Measurements from ENCODE around the gene RNASE8. TPM values are rescaled to one million over a fixed set of nuclear protein-coding genes. Genes with fewer than 3 reads are reported as not detected.

Gene RNASE8
- total and polyA plus RNA-seq, 2 of the 4 experiments (the other 2 are of a cell fraction): not detected

DNA sequence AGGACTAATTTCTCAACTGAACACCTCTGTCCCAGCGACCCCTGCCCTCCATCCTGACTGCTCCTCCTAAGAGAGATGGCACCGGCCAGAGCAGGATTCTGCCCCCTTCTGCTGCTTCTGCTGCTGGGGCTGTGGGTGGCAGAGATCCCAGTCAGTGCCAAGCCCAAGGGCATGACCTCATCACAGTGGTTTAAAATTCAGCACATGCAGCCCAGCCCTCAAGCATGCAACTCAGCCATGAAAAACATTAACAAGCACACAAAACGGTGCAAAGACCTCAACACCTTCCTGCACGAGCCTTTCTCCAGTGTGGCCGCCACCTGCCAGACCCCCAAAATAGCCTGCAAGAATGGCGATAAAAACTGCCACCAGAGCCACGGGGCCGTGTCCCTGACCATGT, 14.7 kb upstream of the RNASE8 start:
- no peaks in the 10 kb centered on the region for H3K79me1 ChIP-seq (ENCODE audit: low read depth in 1 of 2, low read length in 2 of 2)
- H3K4me1 ChIP-seq (ENCODE audit: control insufficient read depth, insufficient read depth, low read length): peaks cover 2% of the 10 kb centered on the region; the same call in 1 of the 2 replicates
- H2AK9ac ChIP-seq (replicated peaks; ENCODE audit: low read depth, low read length, poor library complexity): no peak overlapping the region
- no peak overlapping the region for H3K4me3 ChIP-seq (ENCODE audit: insufficient read depth, low read depth, low read length)
- no peak overlapping the region for H3K4me2 ChIP-seq (ENCODE audit: low read depth, low read length)
- H4K91ac ChIP-seq (ENCODE audit: insufficient read depth, low read depth, low read length): no peak overlapping the region
- in situ Hi-C loops (cut with MboI; ENCODE audit: low sequenced_read_pairs) (no loop called here), intact Hi-C loops (cut with micrococcal nuclease) (no loop called here), dilution Hi-C loops (cut with HindIII; ENCODE audit: low sequenced_read_pairs, unreplicated experiment) (no loop called here)
- no peak for TF ChIP-seq RFX5 (IDR thresholded peaks at IDR 0.05; ENCODE audit: low read depth, low read length)
- TF ChIP-seq BHLHE40 (IDR thresholded peaks at IDR 0.05; ENCODE audit: low read depth, low read length): no peak
- TF ChIP-seq MXI1 (IDR thresholded peaks at IDR 0.05; ENCODE audit: borderline replicate concordance, low read depth, low read length): no peak
- no peak for TF ChIP-seq CEBPB (IDR thresholded peaks at IDR 0.05; ENCODE audit: low read depth, low read length)
- TF ChIP-seq MAZ (IDR thresholded peaks at IDR 0.05; ENCODE audit: borderline replicate concordance, low read depth, low read length): no peak
- no peak for TF ChIP-seq FOS (IDR thresholded peaks at IDR 0.05; ENCODE audit: low read depth, low read length)
- TF ChIP-seq, protein P1, sequence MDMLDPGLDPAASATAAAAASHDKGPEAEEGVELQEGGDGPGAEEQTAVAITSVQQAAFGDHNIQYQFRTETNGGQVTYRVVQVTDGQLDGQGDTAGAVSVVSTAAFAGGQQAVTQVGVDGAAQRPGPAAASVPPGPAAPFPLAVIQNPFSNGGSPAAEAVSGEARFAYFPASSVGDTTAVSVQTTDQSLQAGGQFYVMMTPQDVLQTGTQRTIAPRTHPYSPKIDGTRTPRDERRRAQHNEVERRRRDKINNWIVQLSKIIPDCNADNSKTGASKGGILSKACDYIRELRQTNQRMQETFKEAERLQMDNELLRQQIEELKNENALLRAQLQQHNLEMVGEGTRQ (IDR thresholded peaks at IDR 0.05; ENCODE audit: low read depth, low read length): no peak
- TF ChIP-seq, protein P2, sequence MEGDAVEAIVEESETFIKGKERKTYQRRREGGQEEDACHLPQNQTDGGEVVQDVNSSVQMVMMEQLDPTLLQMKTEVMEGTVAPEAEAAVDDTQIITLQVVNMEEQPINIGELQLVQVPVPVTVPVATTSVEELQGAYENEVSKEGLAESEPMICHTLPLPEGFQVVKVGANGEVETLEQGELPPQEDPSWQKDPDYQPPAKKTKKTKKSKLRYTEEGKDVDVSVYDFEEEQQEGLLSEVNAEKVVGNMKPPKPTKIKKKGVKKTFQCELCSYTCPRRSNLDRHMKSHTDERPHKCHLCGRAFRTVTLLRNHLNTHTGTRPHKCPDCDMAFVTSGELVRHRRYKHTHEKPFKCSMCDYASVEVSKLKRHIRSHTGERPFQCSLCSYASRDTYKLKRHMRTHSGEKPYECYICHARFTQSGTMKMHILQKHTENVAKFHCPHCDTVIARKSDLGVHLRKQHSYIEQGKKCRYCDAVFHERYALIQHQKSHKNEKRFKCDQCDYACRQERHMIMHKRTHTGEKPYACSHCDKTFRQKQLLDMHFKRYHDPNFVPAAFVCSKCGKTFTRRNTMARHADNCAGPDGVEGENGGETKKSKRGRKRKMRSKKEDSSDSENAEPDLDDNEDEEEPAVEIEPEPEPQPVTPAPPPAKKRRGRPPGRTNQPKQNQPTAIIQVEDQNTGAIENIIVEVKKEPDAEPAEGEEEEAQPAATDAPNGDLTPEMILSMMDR (conservative IDR thresholded peaks at IDR 0.05; ENCODE audit: low read depth, low read length): no peak
- TF ChIP-seq RCOR1 (IDR thresholded peaks at IDR 0.05; ENCODE audit: insufficient replicate concordance, low read length): no peak
- TF ChIP-seq SMC3 (IDR thresholded peaks at IDR 0.05; ENCODE audit: low read depth, low read length): no peak
- WGBS, 2 experiments (ENCODE audit: extremely low coverage in 2 of 2, insufficient read length in 1 of 2): 79% methylated on average over 5 of the region's 8 CpGs; no CpG with 5 or more reads in 1 of the 2 experiments
- H2AFZ ChIP-seq (replicated peaks; ENCODE audit: low read length, poor library complexity): no peak overlapping the region
- DNase-seq (no peak), ATAC-seq (ENCODE audit: low read depth) (no peak)
- H2BK20ac ChIP-seq (ENCODE audit: low read depth, low read length): no peak overlapping the region
- H2BK5ac ChIP-seq (ENCODE audit: low read depth, low read length, poor library complexity, severe bottlenecking): no peak overlapping the region
- ChIA-PET POLR2A (ENCODE audit: unreplicated experiment) (no interaction called here), CTCF (no interaction called here)
- BruUV-seq (replicated peaks): no TSS peak
- no peaks in the 10 kb centered on the region for H4K20me1 ChIP-seq (ENCODE audit: insufficient read depth, low read length)
- no peaks in the 10 kb centered on the region for H3K36me3 ChIP-seq (ENCODE audit: control insufficient read depth, insufficient read depth, low read length)
- H4K5ac ChIP-seq (ENCODE audit: low read depth, low read length): no peak overlapping the region
- no peak overlapping the region for H2AK5ac ChIP-seq (ENCODE audit: low read depth, low read length)
- no peak overlapping the region for H2BK15ac ChIP-seq (ENCODE audit: low read depth, low read length)
- no peak overlapping the region for H3K56ac ChIP-seq (ENCODE audit: extremely low read depth, insufficient read depth, low read length)
- H3K9me3 ChIP-seq (ENCODE audit: control insufficient read depth, insufficient read depth, low read length): no peaks in the 10 kb centered on the region
- no peak overlapping the region for H3K18ac ChIP-seq (ENCODE audit: low read depth, low read length)
- H4K8ac ChIP-seq (ENCODE audit: low read depth in 2 of 2, low read length in 2 of 2): no peak overlapping the region
- no peak overlapping the region for H3K23ac ChIP-seq (ENCODE audit: low read depth, low read length)
- peaks cover 25% of the 10 kb centered on the region for H3K27me3 ChIP-seq (ENCODE audit: control insufficient read depth, insufficient read depth, low read length)
- H3K27ac ChIP-seq (ENCODE audit: insufficient read depth, low read length): no peak overlapping the region
- H3K14ac ChIP-seq (replicated peaks; ENCODE audit: low read depth, low read length): no peak overlapping the region
- H2BK120ac ChIP-seq (ENCODE audit: low read depth, low read length): no peak overlapping the region
- no peak overlapping the region for H3K9ac ChIP-seq (ENCODE audit: low read depth, low read length)
- H3K4ac ChIP-seq (ENCODE audit: low read depth, low read length): no peak overlapping the region
- no peaks in the 10 kb centered on the region for H3K9me1 ChIP-seq (ENCODE audit: insufficient read depth, low read length)
